ENCODE measurements around the gene KIF2B.

DNA sequence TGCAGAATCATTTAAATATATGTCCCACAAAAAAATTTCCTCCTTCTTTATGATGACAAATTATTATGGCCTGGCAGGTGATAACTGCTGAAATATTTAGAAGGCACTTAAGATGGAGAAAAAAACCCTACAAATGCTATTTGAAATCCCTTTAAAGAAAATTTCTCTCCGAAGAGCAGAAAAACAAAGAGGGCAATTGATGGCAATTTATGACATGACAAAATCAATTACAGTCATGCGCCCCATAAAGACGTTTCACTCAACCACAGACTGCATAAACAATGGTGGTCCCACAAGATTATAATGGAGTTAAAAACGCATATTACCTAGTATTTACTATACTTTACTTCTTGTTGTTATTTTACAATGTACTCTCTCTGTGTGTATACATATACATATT is 25.2 kb upstream of the KIF2B start:
- TF ChIP-seq, protein P1, sequence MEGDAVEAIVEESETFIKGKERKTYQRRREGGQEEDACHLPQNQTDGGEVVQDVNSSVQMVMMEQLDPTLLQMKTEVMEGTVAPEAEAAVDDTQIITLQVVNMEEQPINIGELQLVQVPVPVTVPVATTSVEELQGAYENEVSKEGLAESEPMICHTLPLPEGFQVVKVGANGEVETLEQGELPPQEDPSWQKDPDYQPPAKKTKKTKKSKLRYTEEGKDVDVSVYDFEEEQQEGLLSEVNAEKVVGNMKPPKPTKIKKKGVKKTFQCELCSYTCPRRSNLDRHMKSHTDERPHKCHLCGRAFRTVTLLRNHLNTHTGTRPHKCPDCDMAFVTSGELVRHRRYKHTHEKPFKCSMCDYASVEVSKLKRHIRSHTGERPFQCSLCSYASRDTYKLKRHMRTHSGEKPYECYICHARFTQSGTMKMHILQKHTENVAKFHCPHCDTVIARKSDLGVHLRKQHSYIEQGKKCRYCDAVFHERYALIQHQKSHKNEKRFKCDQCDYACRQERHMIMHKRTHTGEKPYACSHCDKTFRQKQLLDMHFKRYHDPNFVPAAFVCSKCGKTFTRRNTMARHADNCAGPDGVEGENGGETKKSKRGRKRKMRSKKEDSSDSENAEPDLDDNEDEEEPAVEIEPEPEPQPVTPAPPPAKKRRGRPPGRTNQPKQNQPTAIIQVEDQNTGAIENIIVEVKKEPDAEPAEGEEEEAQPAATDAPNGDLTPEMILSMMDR (IDR thresholded peaks at IDR 0.05) = no peak
- no peak for TF ChIP-seq POLR2A (IDR thresholded peaks at IDR 0.05)

Data from uterus (tissue), 2 donors.